ENCODE measurements around the gene EIF3K. TPM values are rescaled to one million over a fixed set of nuclear protein-coding genes. Genes with fewer than 3 reads are reported as not detected.
A peak's percentile ranks its signal among the peaks of the same experiment; 100 is the strongest.
"Not testable (repeated sequence)": the region's sequence is repeated elsewhere in the genome, so short reads cannot be mapped to it uniquely, and the experiment has no call there.

The EIF3K gene
- total RNA-seq, 1 donor from 2014 or later, result 269 TPM

DNA sequence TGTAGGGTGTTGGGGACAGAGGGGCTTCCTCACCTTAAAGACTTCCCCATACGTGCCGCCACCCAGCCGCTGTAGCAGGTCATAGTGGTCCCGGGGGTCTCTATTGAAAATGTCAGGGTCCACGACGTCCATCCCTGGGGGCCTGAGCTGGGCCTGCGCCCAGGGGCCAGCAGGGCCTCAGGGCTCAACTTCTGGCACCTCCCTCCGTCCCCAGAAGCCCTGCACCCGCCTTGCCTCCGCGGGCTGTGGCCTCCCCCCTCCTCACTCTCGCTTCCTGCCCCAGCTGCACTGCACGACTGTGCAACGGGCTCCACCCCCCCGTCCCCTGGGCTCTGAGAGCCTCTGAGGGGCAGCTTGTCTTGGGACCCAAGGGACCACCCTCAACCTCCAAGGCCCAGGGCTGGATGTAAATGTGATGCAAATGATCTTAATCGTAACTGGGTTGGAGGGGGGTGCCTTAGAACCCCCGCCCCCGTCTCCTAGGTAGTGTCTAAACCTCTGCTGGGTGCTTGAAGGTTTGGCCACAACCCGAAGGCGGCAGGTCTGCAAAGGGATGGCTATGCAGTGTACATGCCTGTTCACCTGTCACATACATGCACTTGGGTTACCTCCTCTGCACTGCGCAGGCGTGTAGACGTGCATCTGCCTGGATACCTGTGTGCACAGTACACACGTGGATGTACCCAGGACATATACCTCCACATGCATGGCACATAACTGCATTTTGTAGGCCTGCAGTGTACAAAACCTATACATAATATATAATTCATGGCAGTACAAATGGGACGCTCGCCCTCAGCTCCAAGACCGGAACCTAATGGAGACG lies 1.0 kb upstream of the EIF3K start, which contains the start of gene MAP4K1:
TSS of gene MAP4K1 (minus strand) at position 190 of the 826 bp plus-strand sequence. CDS start at position 132, 58 bp downstream.
- no peak for DNase-seq (ENCODE audit: low read depth)

GRCh38 chr19:38619361-38620174 lies 580 bp downstream of the EIF3K start:
- DNase-seq (ENCODE audit: low read depth), result no peak

- no peak for DNase-seq (ENCODE audit: low read depth)
Observed at GRCh38 chr19:38624822-38625221, 5.8 kb downstream of the EIF3K start.

GRCh38 chr19:38626401-38626800 lies 7.4 kb downstream of the EIF3K start:
- no peak for DNase-seq (ENCODE audit: low read depth)

GRCh38 chr19:38629568-38629967 lies 10.6 kb downstream of the EIF3K start:
- no peak for DNase-seq (ENCODE audit: low read depth)

GRCh38 chr19:38631301-38631700 lies 12.3 kb downstream of the EIF3K start:
- not testable (repeated sequence) for DNase-seq (ENCODE audit: low read depth)

- DNase-seq (ENCODE audit: low read depth), result not testable (repeated sequence)
Observed at GRCh38 chr19:38631811-38632475, 13.0 kb downstream of the EIF3K start.

GRCh38 chr19:38632476-38633213 lies 13.7 kb downstream of the EIF3K start:
- no peak for DNase-seq (ENCODE audit: low read depth)

- peak; percentile 84 for DNase-seq (ENCODE audit: low read depth)
Observed at GRCh38 chr19:38634757-38635482, 15.9 kb downstream of the EIF3K start.

GRCh38 chr19:38635483-38636399 lies 16.8 kb downstream of the EIF3K start:
- DNase-seq (ENCODE audit: low read depth), result no peak

DNA sequence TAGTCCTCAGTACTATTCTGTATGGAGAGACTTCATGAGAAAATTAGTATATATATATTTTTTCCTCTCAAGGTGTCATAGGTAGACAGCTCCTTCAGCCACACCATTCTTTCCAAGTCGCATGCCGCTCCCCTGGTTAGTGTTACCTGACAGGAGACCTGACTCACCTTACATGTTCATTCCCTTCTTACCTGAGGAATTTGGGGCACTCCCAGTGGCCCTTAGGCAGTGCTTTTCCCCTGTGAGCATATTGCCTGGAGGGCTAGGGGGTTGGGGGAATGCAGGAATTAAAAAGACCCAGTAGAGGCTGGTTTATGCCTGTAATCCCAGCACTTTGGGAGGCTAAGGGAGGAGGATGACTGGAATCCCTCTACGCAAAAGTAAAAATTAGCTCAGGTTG lies 19.5 kb downstream of the EIF3K start:
- DNase-seq (ENCODE audit: low read depth), result no peak

- DNase-seq (ENCODE audit: low read depth), result no peak
Observed at GRCh38 chr19:38639679-38640078, 20.7 kb downstream of the EIF3K start.

GRCh38 chr19:38640368-38640767 lies 21.4 kb downstream of the EIF3K start:
- DNase-seq (ENCODE audit: low read depth), result no peak

DNA sequence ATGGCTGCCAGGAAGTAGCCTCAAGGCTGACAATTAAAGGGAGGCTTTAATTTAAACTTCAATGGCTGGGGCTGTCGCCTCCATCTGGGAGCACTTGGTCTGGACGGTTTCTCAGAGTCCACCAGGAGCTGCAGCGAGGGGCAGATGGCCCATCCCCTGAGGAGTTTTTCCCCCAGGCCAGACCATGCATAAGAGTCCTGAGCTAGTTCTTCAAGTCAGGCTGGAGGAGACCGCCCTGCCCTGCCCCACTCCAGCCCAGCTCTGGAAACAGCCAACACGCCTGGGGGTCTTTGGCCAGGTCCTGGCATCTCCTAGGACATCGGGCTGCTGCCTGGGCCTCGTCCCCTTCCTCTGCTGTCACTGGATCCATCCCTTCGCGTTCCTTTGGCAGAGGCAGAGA lies 23.2 kb downstream of the EIF3K start:
- DNase-seq (ENCODE audit: low read depth), result no peak

- no peak for DNase-seq (ENCODE audit: low read depth)
Observed at GRCh38 chr19:38644719-38645118, 25.7 kb downstream of the EIF3K start.

- peak; percentile 97 for DNase-seq (ENCODE audit: low read depth)
Observed at GRCh38 chr19:38647368-38647965, 28.5 kb downstream of the EIF3K start, which contains the start of gene ACTN4. Gene ACTN4 (plus strand): TSS chr19:38647649. CDS start chr19:38647746, 97 bp downstream.

DNA sequence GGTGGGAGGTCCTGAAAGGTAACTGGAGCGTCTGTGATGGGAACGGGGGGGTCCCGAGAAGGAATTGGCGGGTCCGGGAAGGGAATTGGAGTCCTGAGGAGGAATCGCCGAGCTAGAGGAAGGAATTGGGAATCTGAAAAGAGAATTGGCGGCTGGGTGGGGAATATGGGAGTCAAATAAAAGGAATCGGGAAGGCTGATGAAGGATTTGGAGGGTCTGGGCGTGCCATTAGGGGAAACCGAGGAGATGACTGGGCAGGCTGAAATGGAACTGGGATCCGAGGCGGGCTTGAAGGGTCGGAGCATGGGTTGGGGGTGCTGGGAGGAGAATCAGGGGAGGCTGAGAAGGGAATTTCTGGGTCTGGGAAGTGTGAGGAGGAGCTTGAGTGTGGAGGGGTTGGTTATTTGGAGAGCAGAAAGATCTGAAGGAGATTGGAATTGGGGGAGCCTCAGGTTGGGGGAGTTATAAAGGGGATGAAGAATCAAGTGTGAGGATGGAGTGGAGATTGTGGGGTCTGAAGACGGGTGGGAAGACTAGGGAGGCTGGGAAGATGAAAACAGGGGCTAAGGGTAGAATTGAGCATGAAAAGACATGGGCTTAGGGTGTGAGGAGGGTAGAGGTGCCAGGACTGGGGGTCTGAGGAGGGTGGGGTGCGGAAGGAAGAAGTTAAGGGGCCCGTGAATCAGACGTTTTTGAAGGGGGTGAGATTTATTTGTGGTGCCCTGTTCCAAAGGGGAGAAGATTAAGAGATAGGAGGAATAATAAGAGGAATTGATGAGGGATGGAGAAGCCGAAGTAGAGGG lies 29.2 kb downstream of the EIF3K start:
- no peak for DNase-seq (ENCODE audit: low read depth)

Measured in myocyte (in vitro differentiated cells).